LoVo (cell line): ENCODE measurements around the gene CTNND1.
"Not testable (repeated sequence)": the region's sequence is repeated elsewhere in the genome, so short reads cannot be mapped to it uniquely, and the experiment has no call there.

ENCODE experiments used
- DNase-seq: peaks from one replicate; pipeline ENCODE4 v3.0.0-alpha.2; 2016; ENCODE audit warnings: low spot score

CTNND1 gene

GRCh38 chr11:57761301-57762234 is at the start of gene CTNND1:
Gene CTNND1 (plus strand): TSS chr11:57761802. CDS start chr11:57791479, 29,677 bp downstream.
- peak; percentile 96 for DNase-seq

- DNase-seq, result peak; percentile 96
These were observed 49.1 kb upstream of the CTNND1 start, which contains the start of gene TMX2 for GRCh38 chr11:57712256-57713150. Gene TMX2 (plus strand): TSS chr11:57712593. CDS start chr11:57712619, 26 bp downstream.

GRCh38 chr11:57713835-57714234 is 47.8 kb upstream of the CTNND1 start:
- DNase-seq, result no peak

GRCh38 chr11:57716726-57717125 is 44.9 kb upstream of the CTNND1 start:
- not testable (repeated sequence) for DNase-seq

- DNase-seq, result no peak
These were observed 34.4 kb upstream of the CTNND1 start for GRCh38 chr11:57727185-57727584.

GRCh38 chr11:57728829-57729228 is 32.8 kb upstream of the CTNND1 start:
- no peak for DNase-seq

- DNase-seq, result no peak
These were observed 32.1 kb upstream of the CTNND1 start for GRCh38 chr11:57729479-57729878.

GRCh38 chr11:57732661-57733060 is 28.9 kb upstream of the CTNND1 start:
- no peak for DNase-seq

- DNase-seq, result no peak
These were observed 25.8 kb upstream of the CTNND1 start for GRCh38 chr11:57735619-57736298.

GRCh38 chr11:57741132-57742086 is 20.2 kb upstream of the CTNND1 start, which contains the start of gene SELENOH:
Gene SELENOH (plus strand): TSS chr11:57741491. CDS start chr11:57741596, 105 bp downstream.
- peak; percentile 97 for DNase-seq

GRCh38 chr11:57742087-57742452 is 19.5 kb upstream of the CTNND1 start:
- DNase-seq, result no peak

- no peak for DNase-seq
These were observed 17.2 kb upstream of the CTNND1 start for GRCh38 chr11:57744357-57744756.

- no peak for DNase-seq
These were observed 16.4 kb upstream of the CTNND1 start for GRCh38 chr11:57745206-57745605.

GRCh38 chr11:57746920-57747319 is 14.7 kb upstream of the CTNND1 start:
- no peak for DNase-seq

GRCh38 chr11:57751176-57751575 is 10.4 kb upstream of the CTNND1 start:
- no peak for DNase-seq

GRCh38 chr11:57751676-57752253 is 9.8 kb upstream of the CTNND1 start, which contains the start of gene BTBD18:
Gene BTBD18 (minus strand): TSS chr11:57751819. CDS start chr11:57751188, 631 bp downstream.
- peak; percentile 20 for DNase-seq

GRCh38 chr11:57752954-57753353 is 8.6 kb upstream of the CTNND1 start:
- no peak for DNase-seq

GRCh38 chr11:57758174-57758573 is 3.4 kb upstream of the CTNND1 start:
- no peak for DNase-seq

GRCh38 chr11:57762235-57762861 is 746 bp downstream of the CTNND1 start:
- DNase-seq, result peak; percentile 19

GRCh38 chr11:57763568-57763967 is 2.0 kb downstream of the CTNND1 start:
- DNase-seq, result peak; percentile 23
